GM12865 (cell line): ENCODE measurements around the gene SCYL3.

ENCODE experiments used
- DNase-seq: peaks from one replicate; pipeline ENCODE4 v3.0.0; 2010; ENCODE audit warnings: low read depth
- H3K4me3 ChIP-seq: 2 replicates; pipeline ENCODE4 v1.5.1; 2011; ENCODE audit warnings: mild to moderate bottlenecking, low read depth, low read length, control low read depth
- TF ChIP-seq, protein P1 (sequence below): IDR thresholded peaks from 2 replicates; pipeline ENCODE4 v1.5.1; 2011; ENCODE audit warnings: low read length, control low read depth, low read depth, inconsistent platforms; ENCODE audit not compliant: insufficient read depth; ENCODE audit errors: missing control alignments

SCYL3 gene

DNA sequence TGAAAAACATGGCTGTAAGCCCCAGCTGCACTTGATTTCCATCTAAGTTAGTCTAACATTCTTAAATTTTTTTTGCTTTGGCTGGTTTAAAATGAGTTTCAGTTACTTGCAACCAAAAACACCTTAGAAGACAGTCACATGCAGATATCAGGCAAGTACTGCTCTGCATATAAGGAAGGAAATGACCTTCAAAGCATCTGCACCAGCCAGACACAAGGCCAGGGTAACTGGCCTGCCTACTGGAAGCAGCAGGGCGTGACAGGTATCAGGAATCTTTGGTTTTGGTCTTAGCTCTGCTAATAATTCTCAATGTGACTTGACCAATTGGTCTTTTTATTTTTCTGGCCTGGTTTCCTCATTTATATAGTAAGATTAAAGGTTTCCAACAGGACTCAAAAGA, 33.5 kb downstream of the SCYL3 start:
- TF ChIP-seq, protein P1, sequence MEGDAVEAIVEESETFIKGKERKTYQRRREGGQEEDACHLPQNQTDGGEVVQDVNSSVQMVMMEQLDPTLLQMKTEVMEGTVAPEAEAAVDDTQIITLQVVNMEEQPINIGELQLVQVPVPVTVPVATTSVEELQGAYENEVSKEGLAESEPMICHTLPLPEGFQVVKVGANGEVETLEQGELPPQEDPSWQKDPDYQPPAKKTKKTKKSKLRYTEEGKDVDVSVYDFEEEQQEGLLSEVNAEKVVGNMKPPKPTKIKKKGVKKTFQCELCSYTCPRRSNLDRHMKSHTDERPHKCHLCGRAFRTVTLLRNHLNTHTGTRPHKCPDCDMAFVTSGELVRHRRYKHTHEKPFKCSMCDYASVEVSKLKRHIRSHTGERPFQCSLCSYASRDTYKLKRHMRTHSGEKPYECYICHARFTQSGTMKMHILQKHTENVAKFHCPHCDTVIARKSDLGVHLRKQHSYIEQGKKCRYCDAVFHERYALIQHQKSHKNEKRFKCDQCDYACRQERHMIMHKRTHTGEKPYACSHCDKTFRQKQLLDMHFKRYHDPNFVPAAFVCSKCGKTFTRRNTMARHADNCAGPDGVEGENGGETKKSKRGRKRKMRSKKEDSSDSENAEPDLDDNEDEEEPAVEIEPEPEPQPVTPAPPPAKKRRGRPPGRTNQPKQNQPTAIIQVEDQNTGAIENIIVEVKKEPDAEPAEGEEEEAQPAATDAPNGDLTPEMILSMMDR = no peak
- peak; percentile 10 for DNase-seq
- H3K4me3 ChIP-seq = no peak overlapping the region

DNA sequence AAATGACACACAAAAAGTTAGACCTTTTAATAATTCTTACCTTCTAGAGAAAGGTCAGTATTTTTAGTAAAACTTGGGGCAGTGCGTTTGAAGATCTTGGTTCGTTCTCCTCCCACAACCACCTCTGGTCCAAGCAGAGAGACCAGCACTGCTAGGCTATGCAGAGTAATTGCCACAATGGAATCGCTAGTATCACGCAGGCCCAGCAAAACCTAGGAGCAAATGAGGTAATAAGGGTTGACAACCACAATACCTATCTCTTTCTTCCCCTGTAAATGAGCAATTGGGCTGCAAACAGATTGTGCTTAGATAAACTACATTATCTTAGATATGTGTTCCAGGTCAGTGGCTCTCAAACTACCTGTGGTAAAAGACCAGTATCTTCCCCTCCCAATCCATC, 34.7 kb downstream of the SCYL3 start:
- DNase-seq = no peak
- TF ChIP-seq, protein P1 = no peak
- no peak overlapping the region for H3K4me3 ChIP-seq

DNA sequence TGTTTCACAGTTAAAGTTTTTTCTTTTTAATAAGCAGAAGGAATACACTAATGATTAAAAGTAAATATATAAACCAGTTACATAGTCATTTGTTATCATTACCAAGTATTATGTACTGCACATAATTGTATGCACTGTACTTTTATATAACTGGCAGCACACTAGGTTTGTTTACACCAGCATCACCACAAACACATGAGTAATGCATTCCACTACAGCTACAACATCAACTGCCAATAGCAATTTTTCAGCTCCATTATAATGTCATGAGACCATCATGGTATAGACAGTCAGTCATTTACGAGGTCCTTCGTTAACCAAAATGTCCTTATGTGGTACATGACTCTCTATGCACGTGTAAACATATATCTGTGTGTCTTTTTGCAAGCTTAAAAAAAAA, 35.2 kb downstream of the SCYL3 start:
- no peak overlapping the region for H3K4me3 ChIP-seq
- DNase-seq = no peak
- TF ChIP-seq, protein P1 = no peak

DNA sequence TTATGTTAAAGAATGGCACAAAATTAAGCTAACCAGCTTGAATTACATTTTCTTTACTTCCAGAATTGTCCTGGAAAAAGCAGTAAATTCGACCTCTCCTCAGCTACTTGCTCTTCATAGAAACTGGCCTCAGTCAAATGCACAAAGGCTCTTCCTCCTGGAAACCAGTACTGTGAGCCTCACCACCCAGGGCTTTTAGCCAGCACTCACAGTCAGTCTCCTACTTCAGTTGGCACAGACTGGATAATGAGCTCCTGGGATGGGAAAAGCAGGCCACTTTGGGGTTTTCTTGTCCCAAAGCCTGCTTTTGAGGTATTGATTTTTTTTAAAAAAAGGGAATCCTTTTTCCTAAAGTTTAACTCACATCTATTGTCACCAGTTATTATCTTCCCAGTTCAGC, 40.4 kb downstream of the SCYL3 start:
- H3K4me3 ChIP-seq = no peak overlapping the region
- TF ChIP-seq, protein P1 = no peak
- no peak for DNase-seq

DNA sequence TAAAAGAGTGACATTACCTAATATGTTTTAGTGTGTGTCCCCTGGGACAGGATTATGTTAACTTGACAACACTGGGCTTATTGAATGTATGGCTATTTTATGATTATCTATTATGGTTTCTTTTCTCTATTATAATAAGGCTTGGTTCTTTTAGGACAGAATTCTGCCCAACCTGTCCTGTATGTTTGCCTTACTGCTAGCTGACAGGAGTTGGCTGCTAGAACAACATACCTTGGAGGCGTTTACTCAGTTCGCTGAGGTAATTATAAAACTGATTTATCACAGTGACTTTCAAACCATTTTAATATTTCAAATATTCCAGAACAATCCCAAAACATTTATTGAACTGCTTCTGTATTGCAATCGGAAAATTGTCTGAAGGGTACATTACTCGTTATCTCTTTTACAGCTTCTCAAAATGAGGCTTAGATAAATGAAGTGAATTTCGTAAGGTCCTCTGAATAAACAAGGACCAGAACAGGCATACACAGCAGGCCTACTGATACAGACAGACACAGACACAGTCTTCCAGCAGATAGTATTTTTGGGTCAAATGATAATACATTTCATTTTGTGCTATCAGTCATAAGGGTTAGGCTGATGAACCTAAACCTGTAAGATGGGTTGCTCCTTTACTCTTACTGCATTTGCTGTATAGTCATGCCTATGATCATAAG, 44.2 kb downstream of the SCYL3 start:
- TF ChIP-seq, protein P1 = no peak
- no peak overlapping the region for H3K4me3 ChIP-seq
- no peak for DNase-seq

DNA sequence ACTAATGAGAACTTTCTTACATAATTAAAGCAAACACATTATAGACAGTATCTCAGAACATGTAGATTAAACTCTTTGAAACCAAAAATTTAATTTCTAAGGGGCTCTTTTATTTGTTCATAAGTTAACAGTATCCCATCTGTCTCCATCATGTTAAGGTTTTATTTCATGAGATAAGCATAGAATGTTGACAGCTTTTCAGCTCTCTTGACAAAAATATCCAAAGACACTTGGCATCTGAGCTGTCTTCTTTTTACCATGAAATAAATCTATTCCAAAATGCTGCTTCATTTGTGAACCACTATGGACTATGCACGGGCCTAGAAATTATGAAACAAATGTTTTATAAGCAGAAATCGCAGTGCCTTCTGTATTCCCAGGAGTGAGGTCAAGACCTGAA, 45.2 kb downstream of the SCYL3 start:
- H3K4me3 ChIP-seq = no peak overlapping the region
- TF ChIP-seq, protein P1 = no peak
- no peak for DNase-seq
